HL-60 (cell line): Measurements from ENCODE around the gene ST6GALNAC6.

Experiments used
- CTCF ChIP-seq: IDR thresholded peaks from one replicate; pipeline ENCODE4 v1.5.1; 2011; ENCODE audit warnings: low read length, control low read depth, inconsistent platforms; ENCODE audit not compliant: insufficient read depth
- GABPA ChIP-seq: IDR thresholded peaks from 2 replicates; pipeline ENCODE4 v1.6.1; 2012; ENCODE audit warnings: low read depth
- POLR2AphosphoS5 ChIP-seq: IDR thresholded peaks from 2 replicates; pipeline ENCODE4 v1.6.1; 2012; ENCODE audit warnings: low read depth
- REST ChIP-seq: IDR thresholded peaks from 2 replicates; pipeline ENCODE4 v1.6.1; 2012; ENCODE audit warnings: low read depth; ENCODE audit not compliant: insufficient replicate concordance
- SPI1 ChIP-seq: IDR thresholded peaks from 2 replicates; pipeline ENCODE4 v1.6.1; 2012; ENCODE audit warnings: low read depth, mild to moderate bottlenecking, borderline replicate concordance

- TF ChIP-seq CTCF = no peak
- no peak for TF ChIP-seq REST
- no peak for TF ChIP-seq POLR2AphosphoS5
- no peak for TF ChIP-seq GABPA
- peak; percentile 60; the same call in 1 of the 2 replicates for TF ChIP-seq SPI1
These were observed 18.2 kb upstream of the ST6GALNAC6 start for GRCh38 chr9:127917603-127918002.
